Neuronal stem cell (in vitro differentiated cells): Measurements from ENCODE around the gene ZNF550.

Experiments
- DNase-seq: peaks from one replicate; pipeline ENCODE4 v3.0.0-alpha.2; 2013; ENCODE audit warnings: low spot score
- H2AFZ ChIP-seq: one replicate; pipeline ENCODE4 v1.6.1; 2013; ENCODE audit warnings: mild to moderate bottlenecking, low read length, inconsistent platforms
- H2AK5ac ChIP-seq: 2 replicates; pipeline ENCODE4 v1.6.1; 2013; ENCODE audit warnings: low read depth, mild to moderate bottlenecking, inconsistent platforms, low read length, moderate library complexity, mixed read lengths
- H2BK120ac ChIP-seq: 2 replicates; pipeline ENCODE4 v1.6.1; 2013; ENCODE audit warnings: low read depth, mild to moderate bottlenecking, inconsistent platforms, low read length, moderate library complexity, mixed read lengths
- H2BK12ac ChIP-seq: one replicate; pipeline ENCODE4 v1.6.1; 2013; ENCODE audit warnings: low read length, inconsistent platforms
- H2BK15ac ChIP-seq: 2 replicates; pipeline ENCODE4 v1.6.1; 2013; ENCODE audit warnings: mild to moderate bottlenecking, low read length, inconsistent platforms, mixed read lengths
- H2BK5ac ChIP-seq: one replicate; pipeline ENCODE4 v1.6.1; 2013; ENCODE audit warnings: inconsistent platforms, mild to moderate bottlenecking, low read length, moderate library complexity
- H3K14ac ChIP-seq: one replicate; pipeline ENCODE4 v1.6.1; 2013; ENCODE audit warnings: low read length, inconsistent platforms
- H3K18ac ChIP-seq: 2 replicates; pipeline ENCODE4 v1.6.1; 2013; ENCODE audit warnings: low read length, inconsistent platforms
- H3K23ac ChIP-seq: 2 replicates; pipeline ENCODE4 v1.6.1; 2013; ENCODE audit warnings: low read depth, mild to moderate bottlenecking, mixed read lengths, low read length, inconsistent platforms; ENCODE audit not compliant: poor library complexity
- H3K27ac ChIP-seq: replicated peaks from 3 replicates; pipeline ENCODE4 v1.5.1; 2013; ENCODE audit warnings: low read length, inconsistent platforms
- H3K27me3 ChIP-seq, 3 experiments: 2 replicates each; pipeline ENCODE4 v1.6.1; 2013; ENCODE audit warnings: low read length in 3 of 3, mild to moderate bottlenecking in 2 of 3, inconsistent platforms in 1 of 3, low read depth in 1 of 3, mixed read lengths in 1 of 3, moderate library complexity in 1 of 3; ENCODE audit not compliant: control insufficient read depth in 3 of 3, insufficient read depth in 3 of 3
- H3K36me3 ChIP-seq, 2 donors: replicated peaks in 1 of 2; 2 replicates each; pipeline ENCODE4 v1.6.1; 2013; ENCODE audit warnings: low read length in 2 of 2; ENCODE audit not compliant: control insufficient read depth in 2 of 2, insufficient read depth in 2 of 2
- H3K4ac ChIP-seq: 2 replicates; pipeline ENCODE4 v1.6.1; 2013; ENCODE audit warnings: inconsistent platforms, mild to moderate bottlenecking, low read length, moderate library complexity
- H3K4me1 ChIP-seq, 2 donors: 1 replicate in 1 of 2; 2 replicates in 1 of 2; pipeline ENCODE4 v1.6.1; 2013; ENCODE audit warnings: low read length in 2 of 2, low read depth in 1 of 2; ENCODE audit not compliant: control insufficient read depth in 2 of 2, insufficient read depth in 1 of 2
- H3K4me2 ChIP-seq: one replicate; pipeline ENCODE4 v1.6.1; 2013; ENCODE audit warnings: mild to moderate bottlenecking, low read length, inconsistent platforms; ENCODE audit not compliant: insufficient read depth, poor library complexity, severe bottlenecking
- H3K4me3 ChIP-seq, 2 donors: 2 replicates each; pipeline ENCODE4 v1.5.1; 2013; ENCODE audit warnings: low read length in 2 of 2, mild to moderate bottlenecking in 2 of 2, inconsistent platforms in 1 of 2, moderate library complexity in 1 of 2
- H3K79me1 ChIP-seq: one replicate; pipeline ENCODE4 v1.6.1; 2013; ENCODE audit warnings: low read depth, mild to moderate bottlenecking, inconsistent platforms, low read length, moderate library complexity
- H3K9ac ChIP-seq: one replicate; pipeline ENCODE4 v1.6.1; 2013; ENCODE audit warnings: mild to moderate bottlenecking, low read depth, low read length, inconsistent platforms; ENCODE audit not compliant: poor library complexity
- H3K9me3 ChIP-seq, 2 donors: replicated peaks in 1 of 2; 2 replicates each; pipeline versions ENCODE3 to v1.6.1; 2013; ENCODE audit warnings: low read length in 2 of 2, mild to moderate bottlenecking in 2 of 2, inconsistent platforms in 1 of 2, low read depth in 1 of 2, mixed read lengths in 1 of 2, moderate library complexity in 1 of 2; ENCODE audit not compliant: control insufficient read depth in 2 of 2, insufficient read depth in 1 of 2
- H4K8ac ChIP-seq: one replicate; pipeline ENCODE4 v1.6.1; 2013; ENCODE audit warnings: low read depth, mild to moderate bottlenecking, inconsistent platforms, low read length, moderate library complexity
- H4K91ac ChIP-seq: one replicate; pipeline ENCODE4 v1.6.1; 2013; ENCODE audit warnings: low read length, low read depth, mild to moderate bottlenecking, inconsistent platforms; ENCODE audit not compliant: poor library complexity
- WGBS, 2 donors: extraction: QIAGEN DNeasy Blood & Tissue Kit; methylation state at CpG; one replicate each; pipeline ENCODE4 v1.1.7; 2013; ENCODE audit warnings: missing lambda C conversion rate in 2 of 2, mixed read lengths in 1 of 2; ENCODE audit not compliant: insufficient read length in 2 of 2, insufficient replicate concordance in 1 of 2; ENCODE audit errors: extremely low coverage in 2 of 2; 5-methylcytosine and 5-hydroxymethylcytosine counted together

The ZNF550 gene

GRCh38 chr19:57578487-57579205, 19.0 kb upstream of the ZNF550 start, which contains the start of gene ZNF416:
Gene ZNF416, minus strand, starts transcription at chr19:57578911. Its CDS starts 207 bp downstream, at chr19:57578704.
- no peak within 1 kb of the TSS for H3K23ac ChIP-seq
- H4K91ac ChIP-seq, result no peak within 1 kb of the TSS
- H3K79me1 ChIP-seq, result peaks cover 6% of the 10 kb centered on the region
- no peak within 1 kb of the TSS for H3K4ac ChIP-seq
- peaks cover 29 to 42% of the 10 kb centered on the region in 2 donors for H3K36me3 ChIP-seq
- H2AK5ac ChIP-seq, result peak within 1 kb of the TSS; percentile 43
- H3K27me3 ChIP-seq, result peaks cover 0 to 2% (median 0%) of the 10 kb centered on the region in 3 experiments
- peak within 1 kb of the TSS; percentile 88 for H2AFZ ChIP-seq
- no peak within 1 kb of the TSS for H2BK15ac ChIP-seq
- H3K9ac ChIP-seq, result peak within 1 kb of the TSS; percentile 91
- peak within 1 kb of the TSS; percentile 77 to 84 for H3K4me3 ChIP-seq
- H3K14ac ChIP-seq, result no peak within 1 kb of the TSS
- peak within 1 kb of the TSS; percentile 63 for H3K4me2 ChIP-seq
- H2BK12ac ChIP-seq, result no peak within 1 kb of the TSS
- no peak within 1 kb of the TSS for H2BK5ac ChIP-seq
- H3K27ac ChIP-seq, result no peak within 1 kb of the TSS
- no CpG with 5 or more reads among the region's 62 CpGs for WGBS, 2 donors
- peaks cover 44 to 64% of the 10 kb centered on the region in 2 donors for H3K9me3 ChIP-seq
- peaks cover 4 to 7% of the 10 kb centered on the region in 2 donors for H3K4me1 ChIP-seq
- peak; percentile 98 for DNase-seq
- no peak within 1 kb of the TSS for H2BK120ac ChIP-seq
- H3K18ac ChIP-seq, result peak within 1 kb of the TSS; percentile 64
- no peak within 1 kb of the TSS for H4K8ac ChIP-seq

GRCh38 chr19:57576661-57577060, 17.0 kb upstream of the ZNF550 start:
- H2BK15ac ChIP-seq, result no peak overlapping the region
- H3K4me3 ChIP-seq, result peak overlapping the region in 1 of 2 donors; percentile 14
- H2BK120ac ChIP-seq, result no peak overlapping the region
- H3K4me1 ChIP-seq, result peaks cover 2 to 5% of the 10 kb centered on the region in 2 donors
- no peak overlapping the region for H2AFZ ChIP-seq
- H3K9me3 ChIP-seq, result peaks cover 53 to 66% of the 10 kb centered on the region in 2 donors
- peaks cover 6% of the 10 kb centered on the region for H3K79me1 ChIP-seq
- H3K4me2 ChIP-seq, result no peak overlapping the region
- peaks cover 48 to 62% of the 10 kb centered on the region in 2 donors for H3K36me3 ChIP-seq
- no peak overlapping the region for H2BK12ac ChIP-seq
- no peak overlapping the region for H3K23ac ChIP-seq
- no peak overlapping the region for H2BK5ac ChIP-seq
- no peak overlapping the region for H4K8ac ChIP-seq
- H4K91ac ChIP-seq, result no peak overlapping the region
- H3K4ac ChIP-seq, result no peak overlapping the region
- H3K9ac ChIP-seq, result no peak overlapping the region
- DNase-seq, result no peak
- no peak overlapping the region for H3K27ac ChIP-seq
- H3K14ac ChIP-seq, result no peak overlapping the region
- H2AK5ac ChIP-seq, result no peak overlapping the region
- no peak overlapping the region for H3K18ac ChIP-seq
- no peaks in the 10 kb centered on the region for H3K27me3 ChIP-seq

GRCh38 chr19:57572415-57572947, 12.8 kb upstream of the ZNF550 start:
- peaks cover 82 to 88% of the 10 kb centered on the region in 2 donors for H3K9me3 ChIP-seq
- no peak for DNase-seq

GRCh38 chr19:57570707-57571106, 11.0 kb upstream of the ZNF550 start:
- Histone ChIP-seq H3K4ac (no peak overlapping the region), H3K79me1 (no peaks in the 10 kb centered on the region), H3K4me2 (no peak overlapping the region), H2AFZ (no peak overlapping the region), H3K9ac (no peak overlapping the region), H4K8ac (no peak overlapping the region), H2AK5ac (no peak overlapping the region), H3K14ac (no peak overlapping the region), H3K27me3 (no peaks in the 10 kb centered on the region), H3K18ac (no peak overlapping the region), H2BK12ac (no peak overlapping the region), H3K23ac (no peak overlapping the region), H2BK15ac (no peak overlapping the region), H2BK120ac (no peak overlapping the region), H3K36me3 (peaks cover 42 to 57% of the 10 kb centered on the region in 2 donors), H3K4me1 (no peaks in the 10 kb centered on the region), H2BK5ac (no peak overlapping the region), H4K91ac (no peak overlapping the region), H3K27ac (no peak overlapping the region), H3K4me3 (no peak overlapping the region), H3K9me3 (peaks cover 78 to 88% of the 10 kb centered on the region in 2 donors)
- DNase-seq, result no peak

More at GRCh38 chr19:57572415-57572947, 12.8 kb upstream of the ZNF550 start:
- Histone ChIP-seq H3K27ac (no peak overlapping the region), H2BK12ac (no peak overlapping the region), H4K8ac (no peak overlapping the region), H3K27me3 (no peaks in the 10 kb centered on the region), H2BK5ac (no peak overlapping the region), H3K4me2 (no peak overlapping the region), H3K79me1 (no peaks in the 10 kb centered on the region), H3K36me3 (peaks cover 53 to 75% of the 10 kb centered on the region in 2 donors), H3K4me3 (no peak overlapping the region), H2BK120ac (no peak overlapping the region), H3K18ac (no peak overlapping the region), H3K4me1 (no peaks in the 10 kb centered on the region), H3K9ac (no peak overlapping the region), H3K23ac (no peak overlapping the region), H3K4ac (no peak overlapping the region), H3K14ac (no peak overlapping the region), H2BK15ac (no peak overlapping the region), H4K91ac (no peak overlapping the region), H2AK5ac (no peak overlapping the region), H2AFZ (no peak overlapping the region)
- WGBS, 2 donors, result no CpG with 5 or more reads among the region's 3 CpGs
